Glomerular visceral epithelial cell (primary cell): ENCODE results near the gene PLEKHG1.
A peak's percentile ranks its signal among the peaks of the same experiment; 100 is the strongest.

Source experiments
- DNase-seq: peaks from one replicate; pipeline ENCODE4 v3.0.0-alpha.2; 2016; ENCODE audit errors: extremely low spot score

Gene PLEKHG1

GRCh38 chr6:150589852-150590251, 9.8 kb upstream of the PLEKHG1 start:
- no peak for DNase-seq

GRCh38 chr6:150590446-150590845, 9.2 kb upstream of the PLEKHG1 start:
- DNase-seq, result no peak

GRCh38 chr6:150592377-150592995, 7.2 kb upstream of the PLEKHG1 start:
- no peak for DNase-seq

- no peak for DNase-seq
Observed at GRCh38 chr6:150593119-150593518, 6.6 kb upstream of the PLEKHG1 start.

DNA sequence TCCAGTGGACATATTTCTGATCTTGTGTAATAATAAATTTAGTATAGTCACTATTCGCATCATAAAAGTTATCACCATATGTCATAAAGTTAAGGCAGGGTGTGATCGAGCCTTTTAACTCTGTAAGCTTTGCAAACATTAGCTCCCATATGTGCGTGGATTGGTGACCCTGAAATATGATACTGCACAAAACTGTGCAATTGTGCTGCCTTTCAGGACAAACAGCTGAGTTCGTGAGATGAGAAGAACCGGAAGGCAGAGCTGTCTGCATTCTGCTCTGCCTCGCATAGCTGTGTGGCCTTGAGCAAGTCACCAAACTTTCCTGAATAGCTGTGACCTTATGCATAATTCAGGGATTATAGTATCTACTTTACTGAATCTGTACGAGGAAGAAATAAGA, 3.2 kb upstream of the PLEKHG1 start:
- no peak for DNase-seq

DNA sequence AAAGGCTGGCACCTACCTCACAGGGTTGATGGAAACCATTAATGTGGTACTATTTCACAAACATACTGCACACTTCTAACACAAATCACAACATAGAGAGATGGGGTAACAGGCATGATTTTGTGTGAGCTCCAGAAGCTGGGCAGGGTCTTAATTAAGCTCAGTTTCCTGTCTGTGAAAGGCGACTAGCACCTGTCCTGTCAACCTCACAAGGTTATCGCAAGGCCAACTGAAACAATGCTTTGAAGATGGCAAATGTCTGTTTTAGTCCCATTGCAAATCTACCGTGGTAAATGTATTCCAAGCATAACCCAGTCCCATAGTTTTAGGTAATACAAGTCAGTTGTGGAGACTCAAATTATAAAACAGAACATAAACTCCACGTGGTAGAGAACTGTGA, 1.3 kb upstream of the PLEKHG1 start:
- no peak for DNase-seq

GRCh38 chr6:150598858-150599198, 857 bp upstream of the PLEKHG1 start:
- DNase-seq, result no peak

- no peak for DNase-seq
Observed at GRCh38 chr6:150600010-150600300, 270 bp downstream of the PLEKHG1 start.

GRCh38 chr6:150600301-150601017, 774 bp downstream of the PLEKHG1 start:
- DNase-seq, result peak; percentile 74

- DNase-seq, result no peak
Observed at GRCh38 chr6:150601439-150601838, 1.8 kb downstream of the PLEKHG1 start.

GRCh38 chr6:150603176-150603575, 3.5 kb downstream of the PLEKHG1 start:
- no peak for DNase-seq

- DNase-seq, result no peak
Observed at GRCh38 chr6:150604467-150604866, 4.8 kb downstream of the PLEKHG1 start.

DNA sequence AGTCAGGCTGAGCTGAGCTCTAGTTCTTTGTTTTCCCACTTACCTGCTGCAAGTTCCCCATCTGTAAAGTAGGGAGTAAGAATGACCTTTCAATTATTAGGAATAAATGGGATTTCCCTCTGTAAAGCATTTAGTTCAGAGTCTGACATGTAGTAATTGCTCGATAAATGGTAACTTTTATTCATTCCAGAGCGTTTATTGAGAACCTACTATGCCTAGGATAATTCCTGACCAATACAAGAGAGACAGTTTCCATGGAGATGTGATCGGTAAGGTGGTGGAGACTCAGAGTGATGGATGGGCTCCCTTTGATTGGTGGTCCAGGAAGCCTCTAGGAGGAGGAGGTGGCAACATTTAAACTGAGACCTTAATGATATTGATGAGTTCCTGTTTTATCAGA, 5.6 kb downstream of the PLEKHG1 start:
- no peak for DNase-seq

DNA sequence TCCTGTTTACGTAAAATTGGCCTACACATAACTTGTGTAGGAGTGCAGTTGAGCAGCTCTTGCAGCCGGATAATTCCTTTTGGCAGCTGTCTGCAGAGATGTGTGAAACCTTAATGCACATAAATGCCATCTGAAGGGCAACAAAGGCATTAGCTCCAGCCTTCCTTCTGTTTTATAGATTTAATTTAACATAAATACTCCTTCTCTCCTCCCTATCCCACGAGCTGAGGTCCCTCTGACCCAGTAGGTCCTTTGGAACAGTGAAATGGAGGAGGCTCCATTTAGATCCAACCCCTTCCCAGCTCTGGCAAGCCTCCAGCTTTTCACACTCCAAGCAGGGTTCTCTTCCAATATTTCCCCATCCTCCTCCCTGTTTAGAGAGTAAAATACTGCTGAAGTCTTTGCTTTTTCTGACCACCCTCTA, 6.5 kb downstream of the PLEKHG1 start:
- no peak for DNase-seq

- DNase-seq, result no peak
Observed at GRCh38 chr6:150606647-150607328, 7.1 kb downstream of the PLEKHG1 start.

DNA sequence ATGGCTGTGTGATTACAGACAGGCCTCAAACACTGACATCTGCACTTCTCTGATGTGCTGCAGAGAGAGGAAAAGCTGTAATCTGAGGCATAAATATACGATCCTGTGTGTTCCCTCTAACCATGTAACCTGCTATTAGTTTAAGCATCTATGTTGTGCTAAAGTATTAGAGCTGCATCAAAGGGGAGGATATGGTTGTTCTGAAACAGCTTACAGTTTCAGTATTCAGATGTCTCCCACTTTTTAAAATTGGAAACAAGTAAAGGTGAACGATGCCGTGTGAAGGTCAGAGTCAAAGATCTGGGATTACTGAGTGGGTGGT, 7.6 kb downstream of the PLEKHG1 start:
- DNase-seq, result no peak

DNA sequence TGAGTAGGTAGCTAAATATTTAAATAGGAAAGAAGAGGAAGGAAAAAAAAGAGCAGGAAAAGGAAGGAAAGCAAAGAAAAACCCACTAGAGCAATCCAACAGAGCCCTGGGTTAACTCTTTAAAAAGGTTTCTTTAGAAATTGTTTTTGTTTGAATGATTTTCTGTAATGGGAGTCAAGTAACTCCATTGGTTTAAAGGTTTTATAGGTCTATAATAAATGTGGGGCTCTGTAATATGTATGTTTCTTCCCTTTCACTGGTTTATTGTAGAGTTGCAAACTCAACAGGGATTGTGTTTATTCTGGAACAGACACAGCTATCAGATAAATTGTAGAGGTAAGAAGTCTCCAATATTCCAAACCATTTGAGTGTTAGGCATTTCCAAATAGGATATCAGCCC, 10.9 kb downstream of the PLEKHG1 start:
- DNase-seq, result no peak

GRCh38 chr6:150613269-150613668, 13.6 kb downstream of the PLEKHG1 start:
- no peak for DNase-seq

GRCh38 chr6:150615967-150616366, 16.3 kb downstream of the PLEKHG1 start:
- no peak for DNase-seq

DNA sequence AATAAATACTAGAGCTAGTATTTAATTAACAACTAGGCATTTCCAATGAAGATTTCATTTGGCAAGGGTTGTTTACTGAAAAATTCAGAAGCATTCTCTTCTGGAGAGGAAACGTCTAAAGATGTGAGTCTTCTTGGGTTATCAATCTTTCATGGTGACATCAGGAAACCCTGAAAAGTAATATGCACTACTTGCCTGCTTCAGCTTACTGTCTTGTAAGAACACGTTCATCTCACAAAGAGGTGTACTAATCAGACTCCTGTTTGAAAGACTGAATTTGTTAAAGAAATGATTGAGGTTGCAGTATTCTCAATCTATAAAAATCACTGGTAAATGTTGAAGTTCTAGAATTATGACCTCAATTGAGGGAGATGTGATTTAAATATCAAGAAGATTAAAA, 16.9 kb downstream of the PLEKHG1 start:
- DNase-seq, result no peak

GRCh38 chr6:150617062-150617461, 17.4 kb downstream of the PLEKHG1 start:
- no peak for DNase-seq

DNA sequence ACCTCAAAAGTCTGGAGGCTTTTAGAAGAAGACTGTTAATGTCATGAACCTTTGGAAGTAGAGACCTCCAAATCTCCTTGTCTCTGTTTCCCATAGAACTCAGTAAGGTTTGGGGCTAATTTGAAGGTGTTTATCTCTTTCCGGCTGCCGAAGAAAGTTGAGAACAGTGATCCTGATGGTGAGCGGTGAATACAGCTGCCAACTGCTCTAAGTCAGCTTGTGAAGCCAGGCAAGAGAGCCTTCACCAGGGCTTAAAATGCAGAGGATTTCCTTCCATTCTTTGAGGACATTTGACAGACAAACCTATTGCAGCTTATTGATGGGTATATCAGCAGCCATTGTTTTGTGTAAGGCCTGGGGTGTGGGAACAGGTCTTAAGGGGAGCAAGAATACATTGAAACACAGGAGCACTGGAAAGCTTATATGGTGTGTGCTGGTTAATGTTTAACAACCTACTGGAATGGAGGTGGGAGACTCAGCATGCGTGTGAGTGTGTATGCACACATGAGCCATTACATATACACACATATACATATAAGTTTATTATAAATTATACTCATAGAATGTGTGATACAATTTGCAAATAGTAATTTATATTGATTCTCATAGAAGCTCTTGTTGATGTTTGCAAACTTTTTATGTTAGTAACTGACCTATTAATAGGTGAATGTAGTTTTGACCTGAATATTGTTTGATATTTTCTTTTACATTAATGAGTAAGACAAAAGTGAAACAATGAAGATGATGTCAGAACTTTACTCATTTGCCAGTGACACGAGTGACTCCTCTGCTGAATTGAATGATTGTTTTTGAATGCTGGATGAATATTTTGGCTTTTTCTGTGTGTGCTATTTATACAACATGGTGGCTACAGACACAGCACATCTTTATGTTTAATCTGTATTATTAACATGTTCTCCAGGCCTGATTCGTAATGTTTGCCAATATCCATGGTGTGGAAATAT, 18.1 kb downstream of the PLEKHG1 start:
- no peak for DNase-seq
